GM21737 (cell line): Measurements from ENCODE around the gene CLMN.

Source experiments
- ATAC-seq: cut with Tn5 transposase; IDR thresholded peaks from one replicate; pipeline ENCODE4 v1.9.1; 2021; ENCODE audit warnings: mild to moderate bottlenecking, moderate library complexity; ENCODE audit not compliant: unreplicated experiment

CLMN gene

GRCh38 chr14:95319312-95320077 is at the start of gene CLMN:
Gene CLMN (minus strand): TSS chr14:95319908. CDS start chr14:95319792, 116 bp downstream.
- no peak for ATAC-seq

- no peak for ATAC-seq
Measured at GRCh38 chr14:95365401-95365800, 45.7 kb upstream of the CLMN start.

GRCh38 chr14:95364481-95365209 is 44.9 kb upstream of the CLMN start:
- ATAC-seq, result no peak

- ATAC-seq, result no peak
Measured at GRCh38 chr14:95363468-95363954, 43.8 kb upstream of the CLMN start.

- no peak for ATAC-seq
Measured at GRCh38 chr14:95362138-95362494, 42.4 kb upstream of the CLMN start.

GRCh38 chr14:95361373-95362137 is 41.8 kb upstream of the CLMN start:
- no peak for ATAC-seq

- no peak for ATAC-seq
Measured at GRCh38 chr14:95360828-95361227, 41.1 kb upstream of the CLMN start.

- no peak for ATAC-seq
Measured at GRCh38 chr14:95359994-95360826, 40.5 kb upstream of the CLMN start.

- no peak for ATAC-seq
Measured at GRCh38 chr14:95356245-95356869, 36.6 kb upstream of the CLMN start.

- no peak for ATAC-seq
Measured at GRCh38 chr14:95355422-95355821, 35.7 kb upstream of the CLMN start.

GRCh38 chr14:95354834-95355233 is 35.1 kb upstream of the CLMN start:
- ATAC-seq, result no peak

- no peak for ATAC-seq
Measured at GRCh38 chr14:95353664-95354063, 34.0 kb upstream of the CLMN start.

GRCh38 chr14:95353007-95353406 is 33.3 kb upstream of the CLMN start:
- ATAC-seq, result no peak

- ATAC-seq, result no peak
Measured at GRCh38 chr14:95352481-95352880, 32.8 kb upstream of the CLMN start.

- ATAC-seq, result no peak
Measured at GRCh38 chr14:95349241-95349640, 29.5 kb upstream of the CLMN start.

- no peak for ATAC-seq
Measured at GRCh38 chr14:95348395-95349080, 28.8 kb upstream of the CLMN start.

GRCh38 chr14:95346820-95347219 is 27.1 kb upstream of the CLMN start:
- ATAC-seq, result no peak

- ATAC-seq, result no peak
Measured at GRCh38 chr14:95346266-95346665, 26.6 kb upstream of the CLMN start.

- ATAC-seq, result no peak
Measured at GRCh38 chr14:95345032-95345431, 25.3 kb upstream of the CLMN start.

- no peak for ATAC-seq
Measured at GRCh38 chr14:95344536-95344935, 24.8 kb upstream of the CLMN start.
